Ishikawa (cell line): ENCODE data around the gene KCNK15.

Source experiments
- EGR1 ChIP-seq: IDR thresholded peaks from 2 replicates; pipeline ENCODE4 v1.6.1; 2012
- EP300 ChIP-seq: IDR thresholded peaks from 2 replicates; pipeline ENCODE4 v1.6.1; 2012; ENCODE audit warnings: borderline replicate concordance
- FOXM1 ChIP-seq: IDR thresholded peaks from 2 replicates; pipeline ENCODE4 v1.6.1; 2012; ENCODE audit warnings: low read depth, borderline replicate concordance
- RAD21 ChIP-seq: IDR thresholded peaks from 2 replicates; pipeline ENCODE4 v1.6.1; 2012; ENCODE audit warnings: low read depth
- ZBTB7A ChIP-seq: IDR thresholded peaks from 2 replicates; pipeline ENCODE4 v1.6.1; 2012; ENCODE audit warnings: low read depth
- TF ChIP-seq, protein P1 (sequence below): IDR thresholded peaks from 2 replicates; pipeline ENCODE4 v1.6.1; 2012
- TF ChIP-seq, protein P2 (sequence below): IDR thresholded peaks from 2 replicates; pipeline ENCODE4 v1.6.1; 2012; ENCODE audit warnings: low read depth, mild to moderate bottlenecking
- TF ChIP-seq, protein P3 (sequence below): IDR thresholded peaks from 2 replicates; pipeline ENCODE4 v1.6.1; 2012

DNA sequence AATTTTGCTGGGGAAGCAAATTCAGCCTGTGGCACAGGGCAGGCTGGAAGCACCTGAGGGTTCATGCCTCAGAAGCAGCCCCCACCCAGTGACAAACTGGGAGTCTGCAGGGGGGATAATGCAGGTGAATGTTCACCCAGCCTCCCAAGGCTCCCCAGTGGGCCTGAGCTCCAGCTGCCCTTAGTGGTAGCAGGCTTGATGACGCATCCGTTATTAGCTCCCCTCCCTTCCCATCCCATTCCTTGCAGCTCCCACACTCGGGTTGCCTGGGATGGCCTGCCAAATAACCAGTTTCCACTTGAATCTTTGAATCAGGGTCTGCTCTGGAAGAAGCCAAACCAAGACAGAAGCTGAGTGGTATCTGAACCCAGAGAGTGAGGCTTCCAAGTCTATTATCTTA, 15.8 kb downstream of the KCNK15 start:
- TF ChIP-seq, protein P1, sequence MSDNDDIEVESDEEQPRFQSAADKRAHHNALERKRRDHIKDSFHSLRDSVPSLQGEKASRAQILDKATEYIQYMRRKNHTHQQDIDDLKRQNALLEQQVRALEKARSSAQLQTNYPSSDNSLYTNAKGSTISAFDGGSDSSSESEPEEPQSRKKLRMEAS = no peak
- TF ChIP-seq EGR1 (no peak), ZBTB7A (no peak), RAD21 (no peak), EP300 (no peak), FOXM1 (no peak)
- TF ChIP-seq, protein P2, sequence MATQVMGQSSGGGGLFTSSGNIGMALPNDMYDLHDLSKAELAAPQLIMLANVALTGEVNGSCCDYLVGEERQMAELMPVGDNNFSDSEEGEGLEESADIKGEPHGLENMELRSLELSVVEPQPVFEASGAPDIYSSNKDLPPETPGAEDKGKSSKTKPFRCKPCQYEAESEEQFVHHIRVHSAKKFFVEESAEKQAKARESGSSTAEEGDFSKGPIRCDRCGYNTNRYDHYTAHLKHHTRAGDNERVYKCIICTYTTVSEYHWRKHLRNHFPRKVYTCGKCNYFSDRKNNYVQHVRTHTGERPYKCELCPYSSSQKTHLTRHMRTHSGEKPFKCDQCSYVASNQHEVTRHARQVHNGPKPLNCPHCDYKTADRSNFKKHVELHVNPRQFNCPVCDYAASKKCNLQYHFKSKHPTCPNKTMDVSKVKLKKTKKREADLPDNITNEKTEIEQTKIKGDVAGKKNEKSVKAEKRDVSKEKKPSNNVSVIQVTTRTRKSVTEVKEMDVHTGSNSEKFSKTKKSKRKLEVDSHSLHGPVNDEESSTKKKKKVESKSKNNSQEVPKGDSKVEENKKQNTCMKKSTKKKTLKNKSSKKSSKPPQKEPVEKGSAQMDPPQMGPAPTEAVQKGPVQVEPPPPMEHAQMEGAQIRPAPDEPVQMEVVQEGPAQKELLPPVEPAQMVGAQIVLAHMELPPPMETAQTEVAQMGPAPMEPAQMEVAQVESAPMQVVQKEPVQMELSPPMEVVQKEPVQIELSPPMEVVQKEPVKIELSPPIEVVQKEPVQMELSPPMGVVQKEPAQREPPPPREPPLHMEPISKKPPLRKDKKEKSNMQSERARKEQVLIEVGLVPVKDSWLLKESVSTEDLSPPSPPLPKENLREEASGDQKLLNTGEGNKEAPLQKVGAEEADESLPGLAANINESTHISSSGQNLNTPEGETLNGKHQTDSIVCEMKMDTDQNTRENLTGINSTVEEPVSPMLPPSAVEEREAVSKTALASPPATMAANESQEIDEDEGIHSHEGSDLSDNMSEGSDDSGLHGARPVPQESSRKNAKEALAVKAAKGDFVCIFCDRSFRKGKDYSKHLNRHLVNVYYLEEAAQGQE = no peak
- TF ChIP-seq, protein P3, sequence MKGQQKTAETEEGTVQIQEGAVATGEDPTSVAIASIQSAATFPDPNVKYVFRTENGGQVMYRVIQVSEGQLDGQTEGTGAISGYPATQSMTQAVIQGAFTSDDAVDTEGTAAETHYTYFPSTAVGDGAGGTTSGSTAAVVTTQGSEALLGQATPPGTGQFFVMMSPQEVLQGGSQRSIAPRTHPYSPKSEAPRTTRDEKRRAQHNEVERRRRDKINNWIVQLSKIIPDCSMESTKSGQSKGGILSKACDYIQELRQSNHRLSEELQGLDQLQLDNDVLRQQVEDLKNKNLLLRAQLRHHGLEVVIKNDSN = no peak
